Ureter (tissue), 1 donor: ENCODE data around the gene POLG2. TPM values are rescaled to one million over a fixed set of nuclear protein-coding genes. Genes with fewer than 3 reads are reported as not detected.
"Not testable (repeated sequence)": the region's sequence is repeated elsewhere in the genome, so short reads cannot be mapped to it uniquely, and the experiment has no call there.

ENCODE experiments used
- DNase-seq: peaks from one replicate; pipeline ENCODE4 v3.0.0-alpha.2; 2020; ENCODE audit warnings: low spot score
- total RNA-seq: library from RNA; stranded (reverse); gene quantifications from one replicate; pipeline ENCODE4 v1.2.4, GENCODE V29; 2023
- donor health status: DM: yes; HTN: yes; CAD: no.

The POLG2 gene
- total RNA-seq, 1 donor from 2014 or later, result 27.6 TPM

DNA sequence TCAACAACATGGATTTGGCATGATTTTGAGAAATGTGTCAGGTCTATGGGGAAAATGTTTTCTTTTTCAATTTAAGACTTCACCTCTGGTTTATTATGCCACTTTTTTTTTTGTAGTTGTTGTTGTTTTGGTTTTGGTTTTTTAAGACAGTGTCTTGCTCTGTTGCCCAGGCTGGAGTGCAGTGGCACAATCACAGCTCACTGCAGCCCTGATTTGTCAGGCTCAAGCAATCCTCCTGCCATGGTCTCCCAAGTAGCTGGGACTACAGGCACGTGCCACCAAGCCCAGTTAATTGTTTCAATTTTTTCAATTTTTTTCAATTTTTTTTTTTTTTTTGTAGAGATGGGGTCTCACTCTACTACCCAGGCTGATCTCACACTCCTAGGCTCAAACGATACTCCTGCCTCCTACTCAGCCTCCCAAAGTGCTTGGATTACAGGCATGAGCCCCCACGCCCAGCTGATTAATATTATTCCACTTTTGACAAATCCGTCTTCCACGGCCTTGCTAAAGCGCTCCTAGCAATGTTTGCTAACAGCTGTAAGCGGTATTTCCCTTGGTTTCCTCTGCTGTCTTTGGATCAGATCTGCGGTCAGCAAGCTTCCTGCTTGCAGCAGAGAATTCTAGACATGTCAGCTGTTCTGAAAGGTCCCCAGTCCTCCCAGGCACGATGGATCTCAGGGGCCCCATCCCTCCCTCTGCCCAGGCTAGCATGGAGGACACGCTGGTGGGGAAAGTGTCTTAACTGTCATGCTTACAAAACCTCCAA lies 54.9 kb downstream of the POLG2 start:
- peak; percentile 49 for DNase-seq

- no peak for DNase-seq
These were observed 56.9 kb downstream of the POLG2 start for GRCh38 chr17:64439956-64440355.

GRCh38 chr17:64439521-64439920 lies 57.3 kb downstream of the POLG2 start:
- not testable (repeated sequence) for DNase-seq

DNA sequence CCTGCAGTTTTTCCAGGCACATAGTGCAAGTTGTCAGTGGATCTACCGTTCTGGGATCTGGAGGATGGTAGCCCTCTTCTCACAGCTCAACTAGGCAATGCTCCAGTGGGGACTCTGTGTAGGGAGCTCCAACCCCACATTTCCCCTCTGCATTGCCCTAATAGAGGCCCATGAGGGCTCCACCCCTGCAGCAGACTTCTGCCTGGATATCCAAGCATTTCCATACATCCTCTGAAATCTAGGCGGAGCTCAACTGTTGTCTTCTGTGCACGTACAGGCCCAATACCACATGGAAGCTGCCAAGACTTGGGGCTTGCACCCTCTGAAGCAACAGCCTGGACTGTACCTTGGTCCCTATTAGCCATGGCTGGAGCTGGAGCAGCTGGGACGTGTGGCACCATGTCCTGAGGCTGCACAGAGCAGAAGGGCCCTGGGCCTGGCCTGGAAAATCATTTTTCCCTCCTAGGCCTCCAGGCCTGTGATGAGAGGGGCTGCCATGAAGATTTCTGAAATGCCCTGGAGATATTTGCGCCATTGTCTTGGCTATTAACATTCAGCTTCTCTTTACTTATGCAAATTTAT lies 58.8 kb downstream of the POLG2 start:
- DNase-seq, result no peak

- no peak for DNase-seq
These were observed 65.3 kb downstream of the POLG2 start for GRCh38 chr17:64431534-64431933.

GRCh38 chr17:64430036-64430435 lies 66.8 kb downstream of the POLG2 start:
- not testable (repeated sequence) for DNase-seq

GRCh38 chr17:64428406-64428805 lies 68.4 kb downstream of the POLG2 start:
- DNase-seq, result no peak

Other genes starting within 250 kb of the POLG2 start
- gene TEX2, start 233.8 kb downstream of the POLG2 start, total RNA-seq, result 31.6 TPM
- gene PECAM1, start 106.2 kb downstream of the POLG2 start, total RNA-seq, result 204 TPM
- gene MILR1, start 47.9 kb downstream of the POLG2 start, total RNA-seq, result 11.0 TPM
- 1,008 TPM for gene DDX5, start 9.2 kb upstream of the POLG2 start, total RNA-seq
- 71.6 TPM for gene CEP95, start 9.9 kb upstream of the POLG2 start, total RNA-seq
- 28.7 TPM for gene SMURF2, start 165.3 kb upstream of the POLG2 start, total RNA-seq